Neural crest cell (in vitro differentiated cells): ENCODE results near the gene PTK7. TPM values are rescaled to one million over a fixed set of nuclear protein-coding genes. Genes with fewer than 3 reads are reported as not detected.

ENCODE experiments used
- DNase-seq: peaks from one replicate; pipeline ENCODE4 v3.0.0; 2021; ENCODE audit warnings: low read depth, mixed read lengths, low spot score
- H3K27ac Mint-ChIP-seq: one replicate; pipeline ENCODE4 v1.8.0; 2021; ENCODE audit warnings: mild to moderate bottlenecking, mixed read lengths; ENCODE audit not compliant: unreplicated experiment
- H3K27me3 Mint-ChIP-seq: 2 replicates; pipeline ENCODE4 v1.8.0; 2021; ENCODE audit warnings: low read depth, mild to moderate bottlenecking, mixed read lengths
- H3K36me3 Mint-ChIP-seq: 2 replicates; pipeline ENCODE4 v1.8.0; 2021; ENCODE audit warnings: low read depth, mild to moderate bottlenecking, mixed read lengths
- H3K4me1 Mint-ChIP-seq: 2 replicates; pipeline ENCODE4 v1.8.0; 2021; ENCODE audit warnings: mixed read lengths
- H3K4me3 Mint-ChIP-seq: one replicate; pipeline ENCODE4 v1.8.0; 2021; ENCODE audit warnings: mild to moderate bottlenecking, mixed read lengths
- H3K9me3 Mint-ChIP-seq: 2 replicates; pipeline ENCODE4 v1.8.0; 2021; ENCODE audit warnings: mixed read lengths
- total RNA-seq: library from RNA; stranded (reverse); gene quantifications from 2 replicates; pipeline ENCODE4 v1.2.1, GENCODE V29; 2021
- TF ChIP-seq, protein P1 (sequence below): fragments of 200-600 bp; sonication (generic); conservative IDR thresholded peaks from 2 replicates; pipeline ENCODE4 v1.5.0; 2021; ENCODE audit warnings: antibody characterized with exemption, mild to moderate bottlenecking

PTK7 gene
- total RNA-seq, 1 donor from 2014 or later, result 106 TPM

DNA sequence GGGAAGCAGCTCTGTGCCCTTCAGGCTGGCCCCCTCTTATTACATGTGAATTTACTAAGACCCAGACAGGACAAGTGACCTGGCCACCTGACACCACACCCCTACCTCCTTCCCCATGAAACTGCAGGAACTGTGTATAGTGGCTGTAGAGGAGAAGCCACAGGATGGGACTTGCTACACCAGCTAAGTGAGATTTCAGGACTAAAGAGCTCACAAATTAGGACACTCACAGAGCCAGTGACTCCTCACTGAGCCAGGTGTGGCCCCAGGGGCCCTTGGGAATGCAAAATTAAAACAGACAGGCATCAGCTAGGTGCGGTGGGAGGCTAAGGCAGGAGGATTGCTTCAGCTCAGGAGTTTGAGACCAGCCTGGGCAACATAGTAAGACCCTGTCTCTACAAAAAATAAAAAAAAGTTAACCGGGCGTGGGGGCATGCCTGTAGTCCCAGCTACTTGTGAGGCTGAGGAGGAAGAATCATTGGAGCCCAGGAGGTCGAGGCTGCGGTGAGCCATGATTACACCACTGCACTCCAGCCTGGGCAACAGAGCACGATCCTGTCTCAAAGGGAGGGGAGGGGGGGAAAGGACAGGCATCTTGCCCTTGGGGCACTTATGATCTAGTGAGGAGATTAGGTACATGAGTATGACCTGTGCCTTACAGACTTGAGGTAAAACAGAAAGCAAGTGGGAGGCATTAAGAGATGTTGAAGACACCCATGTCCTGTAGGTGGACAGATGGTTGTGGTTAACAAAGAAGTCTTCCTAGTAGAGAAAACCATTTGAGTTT, 71.8 kb downstream of the PTK7 start:
- no peaks in the 10 kb centered on the region for H3K27me3 Mint-ChIP-seq
- DNase-seq, result no peak
- H3K36me3 Mint-ChIP-seq, result no peaks in the 10 kb centered on the region
- TF ChIP-seq, protein P1, sequence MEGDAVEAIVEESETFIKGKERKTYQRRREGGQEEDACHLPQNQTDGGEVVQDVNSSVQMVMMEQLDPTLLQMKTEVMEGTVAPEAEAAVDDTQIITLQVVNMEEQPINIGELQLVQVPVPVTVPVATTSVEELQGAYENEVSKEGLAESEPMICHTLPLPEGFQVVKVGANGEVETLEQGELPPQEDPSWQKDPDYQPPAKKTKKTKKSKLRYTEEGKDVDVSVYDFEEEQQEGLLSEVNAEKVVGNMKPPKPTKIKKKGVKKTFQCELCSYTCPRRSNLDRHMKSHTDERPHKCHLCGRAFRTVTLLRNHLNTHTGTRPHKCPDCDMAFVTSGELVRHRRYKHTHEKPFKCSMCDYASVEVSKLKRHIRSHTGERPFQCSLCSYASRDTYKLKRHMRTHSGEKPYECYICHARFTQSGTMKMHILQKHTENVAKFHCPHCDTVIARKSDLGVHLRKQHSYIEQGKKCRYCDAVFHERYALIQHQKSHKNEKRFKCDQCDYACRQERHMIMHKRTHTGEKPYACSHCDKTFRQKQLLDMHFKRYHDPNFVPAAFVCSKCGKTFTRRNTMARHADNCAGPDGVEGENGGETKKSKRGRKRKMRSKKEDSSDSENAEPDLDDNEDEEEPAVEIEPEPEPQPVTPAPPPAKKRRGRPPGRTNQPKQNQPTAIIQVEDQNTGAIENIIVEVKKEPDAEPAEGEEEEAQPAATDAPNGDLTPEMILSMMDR, result no peak
- H3K9me3 Mint-ChIP-seq, result no peaks in the 10 kb centered on the region
- peak overlapping the region; percentile 78 for H3K27ac Mint-ChIP-seq
- H3K4me3 Mint-ChIP-seq, result no peak overlapping the region
- H3K4me1 Mint-ChIP-seq, result peaks cover 11% of the 10 kb centered on the region

DNA sequence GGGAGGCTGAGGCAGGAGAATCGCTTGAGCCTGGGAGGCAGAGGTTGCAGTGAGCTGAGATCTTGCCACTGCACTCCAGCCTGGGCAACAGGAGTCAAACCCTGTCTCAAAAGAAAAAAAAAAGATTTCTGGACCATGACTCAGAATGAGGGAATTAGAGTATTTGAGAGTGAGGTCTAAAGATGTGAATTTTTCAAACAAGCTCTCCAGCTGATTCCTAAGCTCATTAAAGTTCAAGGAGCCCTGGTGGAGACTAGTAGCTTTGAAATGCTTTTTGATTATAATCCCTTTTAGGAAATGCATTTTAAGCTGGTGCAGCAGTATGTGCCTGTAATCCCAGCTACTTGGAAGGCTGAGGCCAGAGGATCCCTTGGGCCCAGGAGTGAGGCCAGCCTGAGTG, 73.2 kb downstream of the PTK7 start:
- no peak overlapping the region for H3K4me3 Mint-ChIP-seq

DNA sequence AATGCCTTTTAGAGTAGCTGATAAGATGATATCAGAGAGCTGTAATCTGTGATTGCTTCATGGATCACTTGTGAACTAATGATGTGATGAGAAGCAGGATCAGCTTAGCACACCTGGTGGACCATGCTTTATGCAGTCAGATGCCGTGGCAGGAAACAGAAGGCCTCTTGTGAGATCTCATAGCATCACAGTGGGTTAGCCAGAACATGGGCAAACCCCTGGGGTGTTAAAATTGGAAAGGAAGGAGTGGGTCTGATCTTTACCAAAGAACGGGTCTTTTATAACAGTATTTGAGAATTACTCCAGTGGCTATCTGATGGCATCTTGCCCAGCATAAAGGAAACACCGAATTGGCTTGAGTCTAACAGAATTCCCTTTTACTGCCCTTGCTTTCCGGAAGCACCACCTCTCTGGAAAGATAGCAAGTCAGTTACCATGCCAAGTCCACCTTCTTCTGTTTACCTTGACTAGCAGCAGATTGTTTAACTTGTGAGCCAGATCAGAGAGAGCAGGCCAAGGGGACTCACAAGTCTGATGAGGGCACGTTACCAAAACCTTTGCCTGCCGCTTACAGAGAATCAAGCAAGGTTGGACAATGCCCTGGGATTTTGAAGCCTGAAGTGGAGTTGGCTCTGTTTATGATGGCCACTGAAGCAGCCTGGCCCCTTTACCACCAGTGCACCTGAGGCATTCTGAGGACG, 74.1 kb downstream of the PTK7 start:
- DNase-seq, result no peak
- Mint-ChIP-seq H3K4me3 (no peak overlapping the region), H3K27ac (no peak overlapping the region), H3K36me3 (no peaks in the 10 kb centered on the region), H3K9me3 (no peaks in the 10 kb centered on the region), H3K4me1 (no peaks in the 10 kb centered on the region), H3K27me3 (no peaks in the 10 kb centered on the region)
- TF ChIP-seq, protein P1, result no peak

More for the DNA sequence above, 73.2 kb downstream of the PTK7 start:
- no peak for DNase-seq
- H3K27me3 Mint-ChIP-seq, result no peaks in the 10 kb centered on the region
- H3K4me1 Mint-ChIP-seq, result no peaks in the 10 kb centered on the region
- H3K9me3 Mint-ChIP-seq, result no peaks in the 10 kb centered on the region
- no peaks in the 10 kb centered on the region for H3K36me3 Mint-ChIP-seq
- TF ChIP-seq, protein P1, result no peak
- H3K27ac Mint-ChIP-seq, result no peak overlapping the region

DNA sequence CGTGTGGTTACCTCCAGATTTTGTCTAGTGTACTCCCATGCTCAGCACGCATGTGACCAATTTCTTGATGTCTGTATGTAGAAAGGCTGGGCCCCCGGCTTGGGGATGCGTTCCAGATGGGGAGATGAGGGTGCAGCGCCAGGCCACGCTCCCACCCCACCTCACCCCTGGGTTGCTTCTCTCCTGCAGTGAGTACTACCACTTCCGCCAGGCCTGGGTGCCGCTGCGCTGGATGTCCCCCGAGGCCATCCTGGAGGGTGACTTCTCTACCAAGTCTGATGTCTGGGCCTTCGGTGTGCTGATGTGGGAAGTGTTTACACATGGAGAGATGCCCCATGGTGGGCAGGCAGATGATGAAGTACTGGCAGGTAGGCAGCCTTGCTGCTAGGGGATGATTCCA, 83.5 kb downstream of the PTK7 start:
- Mint-ChIP-seq H3K9me3 (no peaks in the 10 kb centered on the region), H3K4me3 (no peak overlapping the region), H3K4me1 (no peaks in the 10 kb centered on the region), H3K27me3 (no peaks in the 10 kb centered on the region), H3K36me3 (no peaks in the 10 kb centered on the region), H3K27ac (no peak overlapping the region)
- DNase-seq, result no peak
- TF ChIP-seq, protein P1, result no peak

DNA sequence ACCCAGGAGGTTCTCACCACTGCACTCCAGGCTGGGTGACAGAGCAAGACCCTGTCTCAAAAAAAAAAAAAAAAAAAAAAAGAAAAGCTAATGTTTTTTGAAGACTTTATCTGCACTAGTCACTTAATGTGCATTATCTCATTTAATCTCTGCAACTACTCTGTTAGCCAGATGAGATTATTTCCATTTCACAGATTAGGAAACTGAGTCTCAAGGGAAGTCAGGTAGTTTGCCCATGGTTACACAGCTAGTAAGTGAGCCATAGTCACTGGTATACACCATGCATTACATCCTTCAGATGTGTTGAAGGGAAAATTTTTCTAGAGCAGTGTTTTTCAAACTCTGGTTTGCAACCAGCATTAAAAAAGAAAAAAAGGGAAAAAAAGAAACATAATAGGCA, 87.8 kb downstream of the PTK7 start:
- no peaks in the 10 kb centered on the region for H3K9me3 Mint-ChIP-seq
- no peak overlapping the region for H3K4me3 Mint-ChIP-seq
- H3K4me1 Mint-ChIP-seq, result no peaks in the 10 kb centered on the region
- DNase-seq, result no peak
- H3K36me3 Mint-ChIP-seq, result no peaks in the 10 kb centered on the region
- H3K27me3 Mint-ChIP-seq, result no peaks in the 10 kb centered on the region
- TF ChIP-seq, protein P1, result no peak
- no peak overlapping the region for H3K27ac Mint-ChIP-seq
